Mesodermal cell (in vitro differentiated cells): ENCODE measurements around the gene IMPA2.
"Not testable (repeated sequence)": the region's sequence is repeated elsewhere in the genome, so short reads cannot be mapped to it uniquely, and the experiment has no call there.

ENCODE experiments used
- H3K27ac ChIP-seq: 2 replicates; pipeline ENCODE4 v1.7.0; 2013; ENCODE audit warnings: mild to moderate bottlenecking, low read depth, low read length, moderate library complexity; ENCODE audit not compliant: severe bottlenecking
- H3K36me3 ChIP-seq: 2 replicates; pipeline ENCODE4 v1.7.1; 2013; ENCODE audit warnings: mild to moderate bottlenecking, low read length, moderate library complexity; ENCODE audit not compliant: control insufficient read depth, insufficient read depth
- H3K4me1 ChIP-seq: one replicate; pipeline ENCODE4 v1.7.1; 2013; ENCODE audit warnings: mild to moderate bottlenecking, low read length; ENCODE audit not compliant: insufficient read depth, control insufficient read depth, poor library complexity, severe bottlenecking
- H3K4me3 ChIP-seq: 2 replicates; pipeline ENCODE4 v1.7.0; 2013; ENCODE audit warnings: low read length, control low read depth, mild to moderate bottlenecking; ENCODE audit not compliant: insufficient read depth, poor library complexity, severe bottlenecking; ENCODE audit errors: extremely low read depth
- H3K9me3 ChIP-seq: 2 replicates; pipeline ENCODE4 v1.7.1; 2013; ENCODE audit warnings: mild to moderate bottlenecking, low read length, moderate library complexity; ENCODE audit not compliant: control insufficient read depth
- WGBS, 2 experiments: methylation state at CpG; one replicate each; pipeline ENCODE4 v1.1.5; 2013; ENCODE audit warnings: missing lambda C conversion rate in 2 of 2; ENCODE audit not compliant: insufficient coverage in 2 of 2; 5-methylcytosine and 5-hydroxymethylcytosine counted together

Gene IMPA2

GRCh38 chr18:11963991-11964484, 17.3 kb upstream of the IMPA2 start:
- no peaks in the 10 kb centered on the region for H3K9me3 ChIP-seq
- no peak overlapping the region for H3K4me3 ChIP-seq
- 61 to 78% methylated on average over 2 to 3 of the region's 3 CpGs for WGBS, 2 experiments
- H3K27ac ChIP-seq = peak overlapping the region; percentile 6
- H3K36me3 ChIP-seq = no peaks in the 10 kb centered on the region
- H3K4me1 ChIP-seq = peaks cover 11% of the 10 kb centered on the region

DNA sequence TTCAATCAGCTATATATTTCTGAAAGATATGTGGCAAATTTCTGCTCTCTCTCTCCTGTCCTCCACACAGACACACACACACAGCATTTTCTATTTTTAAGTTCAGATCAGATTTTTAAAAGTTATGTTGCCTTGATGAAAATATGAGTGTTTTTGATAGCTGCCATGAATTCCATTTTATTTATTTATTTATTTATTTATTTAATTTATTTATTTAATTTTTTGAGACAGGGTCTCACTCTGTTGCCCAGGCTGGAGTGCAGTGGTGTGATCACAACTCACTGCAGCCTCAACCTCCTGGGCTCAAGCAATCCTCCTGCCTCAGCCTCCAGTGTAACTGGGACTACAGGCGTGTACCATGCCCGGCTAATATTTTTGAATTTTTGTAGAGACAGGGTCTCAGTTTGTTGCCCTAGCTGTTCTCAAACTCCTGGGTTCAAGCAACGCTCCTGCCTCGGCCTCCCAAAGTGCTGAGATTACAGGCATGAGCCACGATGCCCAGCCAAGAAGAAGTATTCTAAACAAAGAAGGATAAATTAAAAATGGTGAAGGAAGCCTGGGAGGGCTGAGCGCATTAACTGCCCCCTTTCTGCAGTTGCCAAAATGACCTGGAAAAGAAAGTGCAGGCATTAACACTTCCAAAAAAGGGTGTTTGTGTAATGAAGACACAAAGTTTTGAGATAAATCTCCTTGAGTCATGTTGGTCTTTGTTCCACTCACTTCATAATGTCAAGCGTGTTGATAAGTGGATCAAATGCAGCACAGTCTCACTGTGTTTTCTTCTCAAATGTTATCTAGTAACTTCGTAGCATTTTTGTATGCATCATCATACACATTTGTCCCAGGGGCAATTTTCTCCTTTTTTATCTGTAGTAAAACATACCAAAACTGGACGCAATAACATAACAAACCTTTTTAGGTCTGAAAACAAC, 11.1 kb upstream of the IMPA2 start:
- WGBS, 2 experiments = 84 to 92% methylated on average over 7 to 8 of the region's 9 CpGs
- Histone ChIP-seq H3K4me3 (no peak overlapping the region), H3K27ac (peak overlapping the region; percentile 36), H3K36me3 (no peaks in the 10 kb centered on the region), H3K4me1 (no peaks in the 10 kb centered on the region), H3K9me3 (no peaks in the 10 kb centered on the region)

DNA sequence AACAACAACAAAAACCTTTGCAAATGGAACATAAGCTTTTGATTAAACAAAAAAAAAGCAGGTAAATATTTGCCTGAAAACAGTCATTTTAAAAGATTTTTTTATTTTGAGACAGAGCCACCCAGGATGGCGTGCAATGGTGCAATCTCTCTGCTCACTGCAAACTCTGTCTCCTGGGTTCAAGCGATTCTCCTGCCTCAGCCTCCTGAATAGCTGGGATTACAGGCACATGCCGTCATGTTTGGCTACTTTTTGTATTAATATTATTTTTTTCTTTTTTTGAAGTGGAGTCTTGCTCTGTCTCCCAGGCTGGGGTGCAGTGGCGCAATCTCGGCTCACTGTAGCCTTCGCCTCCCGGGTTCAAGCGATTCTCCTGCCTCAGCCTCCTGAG, 10.5 kb upstream of the IMPA2 start:
- not testable (repeated sequence) for H3K36me3 ChIP-seq, H3K9me3 ChIP-seq, H3K4me3 ChIP-seq, H3K27ac ChIP-seq, H3K4me1 ChIP-seq
- WGBS, 2 experiments = 95 to 100% methylated on average over 6 to 7 of the region's 8 CpGs

GRCh38 chr18:11972371-11973174, 8.7 kb upstream of the IMPA2 start:
- Histone ChIP-seq H3K36me3 (no peaks in the 10 kb centered on the region), H3K27ac (no peak overlapping the region), H3K9me3 (no peaks in the 10 kb centered on the region), H3K4me3 (no peak overlapping the region), H3K4me1 (no peaks in the 10 kb centered on the region)
- 94 to 96% methylated on average over 26 to 32 of the region's 35 CpGs for WGBS, 2 experiments

DNA sequence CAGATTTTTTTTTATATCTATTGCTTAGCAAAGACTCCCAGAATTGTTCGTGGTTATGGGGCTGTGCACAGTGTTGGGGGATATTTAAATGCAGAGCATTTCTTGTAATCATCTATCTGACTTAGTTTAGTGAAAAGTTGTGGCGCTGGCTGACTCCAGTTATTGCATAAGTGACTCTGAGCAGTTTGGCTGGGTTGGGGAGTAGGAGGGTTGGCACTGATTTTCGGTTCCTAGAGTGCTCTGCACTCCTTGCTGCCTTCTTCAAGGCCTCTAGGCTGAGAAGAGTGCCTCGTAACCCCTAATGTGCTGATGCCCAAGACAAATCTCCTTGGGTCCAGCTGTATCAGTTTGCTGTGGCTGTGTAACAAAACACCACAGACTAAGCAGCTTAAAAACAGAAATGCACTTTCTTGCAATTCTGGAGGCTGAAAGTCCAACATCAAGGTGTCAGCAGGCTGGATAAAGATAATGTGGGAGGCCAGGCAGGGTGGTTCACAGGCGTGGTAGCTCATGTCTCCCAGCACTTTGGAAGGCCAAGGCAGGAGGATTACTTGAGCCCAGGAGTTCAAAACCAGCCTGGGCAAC, 6.5 kb upstream of the IMPA2 start:
- WGBS, 2 experiments = 86 to 94% methylated on average over 4 of the region's 5 CpGs
- H3K4me1 ChIP-seq = peaks cover 2% of the 10 kb centered on the region
- no peak overlapping the region for H3K27ac ChIP-seq
- no peak overlapping the region for H3K4me3 ChIP-seq
- no peaks in the 10 kb centered on the region for H3K9me3 ChIP-seq
- H3K36me3 ChIP-seq = no peaks in the 10 kb centered on the region

DNA sequence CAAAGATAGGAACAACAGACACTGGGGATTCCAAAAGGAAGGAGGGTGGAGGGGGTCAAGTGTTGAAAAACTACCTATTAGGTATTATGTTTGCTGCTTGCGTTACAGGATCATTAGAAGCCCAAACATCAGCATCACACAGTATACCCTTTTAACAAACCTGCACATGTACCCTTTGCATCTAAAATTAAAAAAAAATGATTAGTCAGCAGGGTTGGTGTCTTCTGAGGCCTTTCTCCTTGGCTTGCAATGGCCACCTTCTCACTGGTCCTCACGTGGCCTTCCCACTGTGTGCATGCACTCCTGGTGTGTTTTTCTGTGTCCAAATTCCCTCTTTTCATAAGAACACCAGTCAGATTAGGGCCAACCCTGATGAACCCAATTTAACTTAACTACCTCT, 5.6 kb upstream of the IMPA2 start:
- 100% methylated on average over 1 of the region's 2 CpGs for WGBS, 2 experiments
- H3K4me3 ChIP-seq = no peak overlapping the region
- H3K4me1 ChIP-seq = peaks cover 5% of the 10 kb centered on the region
- no peaks in the 10 kb centered on the region for H3K36me3 ChIP-seq
- no peaks in the 10 kb centered on the region for H3K9me3 ChIP-seq
- no peak overlapping the region for H3K27ac ChIP-seq

DNA sequence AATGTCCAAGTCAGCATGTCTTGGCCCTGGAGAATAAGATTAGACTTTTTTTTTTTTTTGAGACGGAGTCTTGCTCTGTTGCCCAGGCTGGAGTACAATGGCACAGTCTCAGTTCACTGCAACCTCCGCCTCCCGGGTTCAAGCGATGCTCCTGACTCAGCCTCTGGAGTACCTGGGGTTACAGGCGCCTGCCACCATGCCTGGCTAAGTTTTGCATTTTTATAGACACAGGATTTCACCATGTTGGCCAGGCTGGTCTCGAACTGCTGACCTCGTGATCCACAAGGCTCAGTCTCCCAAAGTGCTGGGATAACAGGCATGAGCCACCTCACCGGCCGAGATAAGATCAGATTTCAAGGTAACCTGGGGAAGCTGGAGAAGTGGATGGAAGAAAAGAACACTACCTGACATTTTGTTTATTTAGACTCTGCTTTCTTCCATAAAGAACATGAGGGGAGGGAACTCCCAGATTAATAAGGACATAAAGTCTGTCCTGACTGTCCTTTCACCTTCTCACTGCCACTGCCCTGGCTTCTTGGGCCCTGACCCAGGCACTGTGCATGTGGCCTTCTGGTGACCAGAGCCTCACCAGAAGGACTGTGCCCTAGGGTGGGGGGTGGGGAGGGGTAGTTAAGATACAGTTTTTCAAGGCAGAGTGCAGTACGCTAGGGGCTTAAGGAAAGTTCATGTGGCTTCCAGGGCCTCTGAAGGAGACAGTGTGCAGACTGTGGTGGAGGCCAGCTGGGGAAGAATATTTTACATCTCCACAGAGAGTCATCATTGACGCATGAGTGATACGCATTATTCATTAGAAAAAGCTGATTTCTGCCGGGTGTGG, 4.8 kb upstream of the IMPA2 start:
- Histone ChIP-seq H3K4me3 (no peak overlapping the region), H3K4me1 (peaks cover 5% of the 10 kb centered on the region), H3K36me3 (no peaks in the 10 kb centered on the region), H3K27ac (no peak overlapping the region), H3K9me3 (no peaks in the 10 kb centered on the region)
- WGBS, 2 experiments = 88 to 97% methylated on average over 11 to 12 of the region's 13 CpGs

DNA sequence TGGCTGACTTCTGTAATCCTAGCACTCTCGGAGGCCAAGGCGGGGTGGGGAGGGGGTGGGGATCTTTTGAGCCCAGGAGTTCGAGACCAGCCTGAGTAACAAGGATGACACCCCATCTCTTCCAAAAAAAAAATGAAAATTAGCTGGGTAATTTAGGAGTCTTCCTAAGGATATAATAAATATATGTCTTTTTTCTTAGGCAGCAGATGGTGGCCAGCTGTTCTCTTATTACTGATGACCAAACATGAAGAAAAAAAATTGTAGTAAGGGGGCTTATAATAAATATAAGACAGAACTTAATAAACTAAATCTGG, 4.2 kb upstream of the IMPA2 start:
- WGBS, 2 experiments = no CpG with 5 or more reads among the region's 3 CpGs
- H3K36me3 ChIP-seq = no peaks in the 10 kb centered on the region
- no peak overlapping the region for H3K27ac ChIP-seq
- no peak overlapping the region for H3K4me3 ChIP-seq
- H3K4me1 ChIP-seq = peaks cover 5% of the 10 kb centered on the region
- H3K9me3 ChIP-seq = no peaks in the 10 kb centered on the region

DNA sequence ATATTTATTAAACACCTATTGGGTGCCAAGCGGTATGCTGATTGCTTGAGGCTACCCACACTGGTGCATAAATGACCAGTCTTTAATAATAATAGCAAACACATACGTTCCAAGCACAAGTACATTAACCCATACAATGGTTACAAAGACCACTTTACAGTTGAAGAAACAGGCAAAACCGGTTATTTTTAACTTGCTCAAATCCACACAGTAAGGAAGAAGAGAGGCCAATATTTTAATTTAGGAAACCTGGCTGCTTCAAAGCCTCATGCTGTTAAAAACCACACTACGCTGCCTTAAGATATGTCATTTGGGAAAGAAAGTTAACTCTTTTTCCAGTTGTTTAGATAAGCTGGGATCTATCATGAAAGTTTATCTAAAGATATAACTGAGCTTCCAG, 2.4 kb upstream of the IMPA2 start:
- peaks cover 5% of the 10 kb centered on the region for H3K4me1 ChIP-seq
- WGBS, 2 experiments = 93 to 100% methylated on average over 1 to 2 of the region's 4 CpGs
- H3K4me3 ChIP-seq = no peak overlapping the region
- no peaks in the 10 kb centered on the region for H3K9me3 ChIP-seq
- H3K36me3 ChIP-seq = no peaks in the 10 kb centered on the region
- no peak overlapping the region for H3K27ac ChIP-seq

DNA sequence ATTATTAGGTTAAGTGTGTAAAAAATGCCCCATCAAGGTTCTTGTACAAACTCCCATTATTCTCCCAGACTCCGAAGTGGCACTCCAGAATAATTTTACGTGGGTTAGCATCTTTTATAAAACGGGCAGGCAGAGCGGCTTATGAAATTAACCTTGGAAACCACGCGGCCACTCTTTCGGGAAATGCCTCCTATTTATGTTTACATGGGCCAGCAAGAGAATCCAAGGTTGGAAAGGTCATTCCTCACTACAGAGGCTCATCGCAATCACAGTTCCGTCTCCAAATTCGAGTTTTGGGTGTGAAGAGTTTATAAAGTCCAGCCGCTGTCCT, 1.2 kb upstream of the IMPA2 start:
- Histone ChIP-seq H3K4me3 (peak overlapping the region; percentile 71), H3K27ac (peak overlapping the region; percentile 97), H3K36me3 (no peaks in the 10 kb centered on the region), H3K9me3 (no peaks in the 10 kb centered on the region), H3K4me1 (peaks cover 5% of the 10 kb centered on the region)
- WGBS, 2 experiments = 17 to 26% methylated on average over 7 to 11 of the region's 11 CpGs
